Stimulated activated CD8-positive, alpha-beta memory T cell treated with anti-CD3 and anti-CD28 coated beads, Interleukin-4, amount 100 ng/mL, for 24 hours (primary cell): ENCODE measurements around the gene FKTN.

Experiments
- DNase-seq: peaks from one replicate; pipeline ENCODE4 v3.0.0-alpha.2; 2020; ENCODE audit warnings: low read depth

The FKTN gene

DNA sequence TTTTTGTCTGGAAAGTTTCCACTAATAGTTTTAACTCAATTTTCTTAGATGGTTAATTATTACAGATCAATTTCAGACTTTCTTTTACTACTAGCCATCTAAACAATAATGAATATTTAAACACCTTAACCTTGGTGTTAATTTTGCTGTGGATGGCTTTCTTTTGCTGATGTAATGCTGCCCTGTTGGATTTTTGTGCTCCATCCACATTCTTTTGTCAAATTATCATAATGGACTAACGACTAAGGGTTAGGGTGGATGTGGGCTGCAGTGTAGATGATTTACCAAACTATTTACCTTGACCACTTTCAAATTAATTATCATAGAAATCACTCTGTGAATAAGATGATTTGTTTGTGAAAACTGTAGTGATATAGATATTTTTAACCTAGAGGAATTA, 120.8 kb downstream of the FKTN start:
- no peak for DNase-seq

DNA sequence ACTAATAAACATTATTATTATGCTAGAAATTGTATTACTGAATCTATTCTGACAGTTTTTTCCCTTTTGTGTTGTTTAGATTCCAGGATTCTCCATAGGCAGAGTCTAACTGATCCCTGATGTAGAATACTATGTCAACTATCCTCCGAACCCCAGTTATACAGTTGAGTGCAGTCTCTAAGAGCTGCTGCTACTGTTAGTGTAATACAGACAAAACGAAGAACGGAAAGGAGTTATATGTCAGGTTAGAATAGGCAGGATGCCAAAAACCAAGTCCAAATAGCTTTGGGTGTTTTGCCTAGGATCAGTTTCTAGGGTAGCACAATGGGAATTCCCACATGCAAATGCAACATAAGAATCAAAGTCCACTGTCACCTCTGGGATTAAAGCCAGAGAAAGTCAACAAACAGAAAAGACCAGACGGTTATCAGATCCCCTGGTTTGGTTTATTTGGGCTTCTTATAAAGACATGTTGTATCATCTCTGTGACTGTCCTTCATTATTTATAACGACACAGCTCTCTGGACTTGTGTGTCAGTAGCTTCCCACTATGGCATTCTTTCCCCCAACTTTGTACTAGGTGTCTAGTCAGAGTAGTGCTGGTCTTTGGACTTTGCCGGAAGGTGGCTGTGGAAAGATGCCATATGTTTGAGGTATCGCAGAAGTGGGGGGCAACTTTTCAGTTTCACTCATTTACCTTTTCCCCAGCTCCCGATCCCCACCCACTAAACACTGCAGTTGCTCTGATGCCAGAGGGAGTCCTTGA, 121.5 kb downstream of the FKTN start:
- no peak for DNase-seq

DNA sequence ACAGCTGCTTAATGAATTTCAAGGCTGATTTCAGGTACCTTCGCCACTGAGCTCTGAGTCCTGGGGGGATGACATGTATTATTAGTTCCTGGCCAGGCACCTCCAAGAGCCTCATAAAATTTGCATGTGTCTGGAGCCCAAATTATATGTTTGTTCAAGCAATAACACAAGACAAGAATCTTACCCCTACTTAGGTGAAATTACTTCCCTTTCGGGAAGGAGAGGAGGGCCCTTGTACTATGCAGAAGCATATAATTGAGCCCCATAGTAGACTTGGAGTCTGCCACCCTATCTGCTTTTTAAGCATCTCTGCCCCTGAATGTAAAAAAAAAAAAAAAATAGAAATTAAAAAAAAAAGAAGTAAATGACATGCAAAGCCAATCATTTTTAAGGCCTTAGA, 123.4 kb downstream of the FKTN start:
- DNase-seq: no peak

DNA sequence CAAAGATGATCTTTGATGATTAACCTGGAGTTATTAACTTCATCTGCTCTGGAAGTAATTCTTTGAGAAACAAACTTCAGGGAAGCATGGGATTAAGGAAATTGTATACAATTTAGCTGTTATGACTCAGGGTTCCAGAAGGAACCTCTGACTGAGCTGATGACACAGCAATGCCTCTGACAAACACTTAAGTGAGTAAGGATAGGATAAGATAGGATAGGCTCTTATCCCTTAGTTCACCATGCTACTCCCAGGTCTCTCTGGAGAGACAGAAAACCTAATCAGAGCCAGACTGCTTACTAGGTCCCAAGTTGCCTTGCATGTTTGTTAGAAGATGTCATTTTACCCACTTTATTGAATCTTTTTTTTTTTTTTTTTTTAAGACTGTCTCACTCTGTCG, 123.8 kb downstream of the FKTN start:
- no peak for DNase-seq

DNA sequence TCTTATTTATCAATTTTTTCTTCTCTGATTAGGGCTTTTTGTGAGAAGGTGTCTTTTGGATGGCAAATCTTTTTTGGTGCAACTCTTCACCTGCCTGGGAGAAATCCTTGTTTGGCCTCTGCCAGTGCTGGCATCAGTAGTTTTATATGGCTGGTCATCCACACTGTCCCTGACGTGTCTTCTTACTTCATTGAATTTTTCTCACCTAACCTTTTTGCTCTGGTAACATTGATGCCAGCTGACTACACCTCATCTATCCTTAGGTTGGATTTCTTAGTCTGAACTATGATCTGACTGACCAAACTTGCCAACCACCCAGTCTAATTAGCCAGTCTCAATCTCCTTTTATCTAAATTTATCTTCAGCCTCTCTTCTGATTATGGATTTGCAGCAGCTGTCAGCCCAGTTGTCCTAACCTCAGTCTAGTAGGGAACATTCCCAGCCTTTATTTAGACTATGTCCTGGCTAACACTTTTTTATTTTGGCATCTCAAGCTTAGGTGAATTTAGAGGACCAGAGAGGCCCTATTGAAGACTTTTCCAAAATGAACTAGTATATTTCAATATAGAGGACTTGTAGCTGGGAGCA, 125.9 kb downstream of the FKTN start:
- no peak for DNase-seq

DNA sequence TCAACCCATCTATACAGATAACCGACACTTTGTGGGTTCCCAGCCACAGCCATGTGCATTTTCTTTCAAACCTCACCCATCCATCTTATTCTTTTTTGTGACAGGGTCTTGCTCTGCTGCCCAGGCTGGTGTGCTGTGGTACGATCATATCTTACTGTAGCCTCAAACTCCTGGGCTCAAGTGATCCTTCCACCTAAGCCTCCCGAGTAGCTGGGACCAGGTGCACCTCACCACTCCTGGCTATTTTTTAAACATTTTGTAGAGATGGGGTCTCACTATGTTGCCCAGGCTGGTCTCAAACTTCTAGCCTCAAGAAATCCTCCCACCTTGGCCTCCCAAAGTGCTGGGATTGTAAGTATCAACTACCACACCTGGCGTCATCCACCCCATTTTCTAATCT, 129.0 kb downstream of the FKTN start:
- no peak for DNase-seq
